Peyer's patch (tissue), 4 donors: ENCODE results near the gene ITGB2. TPM values are rescaled to one million over a fixed set of nuclear protein-coding genes. Genes with fewer than 3 reads are reported as not detected.

Source experiments
- DNase-seq, 3 donors: peaks; one replicate each; pipeline ENCODE4 v3.0.0-alpha.2; 2017 to 2019
- H3K27ac ChIP-seq, 4 donors: fragments of 200-600 bp; sonication (generic); one replicate each; pipeline ENCODE4 v1.5.1; 2016 to 2019
- H3K27me3 ChIP-seq, 2 donors: fragments of 200-600 bp; sonication (generic); one replicate each; pipeline ENCODE4 v1.5.1; 2019
- H3K36me3 ChIP-seq, 3 donors: fragments of 200-600 bp; sonication (generic); one replicate each; pipeline ENCODE4 v1.5.1; 2016 to 2019
- H3K4me1 ChIP-seq, 4 donors: fragments of 200-600 bp; sonication (generic); one replicate each; pipeline ENCODE4 v1.5.1; 2016 to 2019
- H3K4me3 ChIP-seq, 4 donors: fragments of 200-600 bp; sonication (generic); 1 replicate in 3 of 4; 2 replicates in 1 of 4; pipeline ENCODE4 v1.5.1; 2016 to 2019; ENCODE audit warnings: mild to moderate bottlenecking in 1 of 4
- H3K9me3 ChIP-seq, 4 donors: fragments of 200-600 bp; sonication (generic); one replicate each; pipeline ENCODE4 v1.5.1; 2016 to 2019; ENCODE audit warnings: mild to moderate bottlenecking in 1 of 4
- POLR2A ChIP-seq, 2 donors: fragments of 450-650 bp; IDR thresholded peaks; one replicate each; pipeline ENCODE4 v1.5.1; 2017; ENCODE audit warnings: antibody characterized with exemption in 2 of 2, mild to moderate bottlenecking in 2 of 2, moderate library complexity in 2 of 2
- total RNA-seq, 4 donors: library from RNA; depleted of rRNA; stranded (reverse); fragments of >200 nt; gene quantifications; one replicate each; pipeline ENCODE4 v1.1.0, GENCODE V29; 2016
- TF ChIP-seq, protein P1 (sequence below), 6 experiments: fragments of 450-650 bp in 4 of 6; fragments of 200-600 bp in 2 of 6; sonication (generic) in 1 of 6; IDR thresholded peaks; one replicate each; pipeline ENCODE4 v1.5.1; 2017 to 2019; ENCODE audit warnings: antibody characterized with exemption in 6 of 6, mild to moderate bottlenecking in 3 of 6, moderate library complexity in 1 of 6

Gene ITGB2
- total RNA-seq, 4 donors from 2014 or later, result 9.3 to 58.6 (median 16.4) TPM

DNA sequence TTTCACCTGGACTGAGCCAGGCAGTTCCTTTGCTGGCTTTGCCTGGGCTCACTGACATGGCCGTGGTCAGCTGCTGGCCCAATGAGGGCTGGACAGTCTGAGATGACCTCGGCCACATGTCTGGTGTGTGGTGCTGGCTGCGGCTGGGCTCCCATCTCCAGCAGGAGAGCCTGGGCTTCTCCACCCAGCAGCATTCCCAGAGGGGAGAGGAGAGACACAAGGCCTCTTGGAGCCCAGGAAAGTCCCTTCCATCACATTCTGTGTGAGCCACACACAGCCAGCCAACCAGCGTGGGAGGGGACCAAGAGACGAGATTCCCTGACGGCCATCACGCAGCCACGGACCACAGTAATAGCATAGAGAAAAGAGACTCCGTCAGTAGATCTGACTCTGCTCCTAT is 81.7 kb downstream of the ITGB2 start:
- Histone ChIP-seq H3K36me3 (no peaks in the 10 kb centered on the region), H3K9me3 (no peaks in the 10 kb centered on the region), H3K4me3 (no peak overlapping the region), H3K27ac (no peak overlapping the region), H3K27me3 (no peaks in the 10 kb centered on the region), H3K4me1 (no peaks in the 10 kb centered on the region)
- DNase-seq, result peak in 1 of 3 donors; percentile 8
- TF ChIP-seq POLR2A (IDR thresholded peaks at IDR 0.05), result no peak
- TF ChIP-seq, protein P1, sequence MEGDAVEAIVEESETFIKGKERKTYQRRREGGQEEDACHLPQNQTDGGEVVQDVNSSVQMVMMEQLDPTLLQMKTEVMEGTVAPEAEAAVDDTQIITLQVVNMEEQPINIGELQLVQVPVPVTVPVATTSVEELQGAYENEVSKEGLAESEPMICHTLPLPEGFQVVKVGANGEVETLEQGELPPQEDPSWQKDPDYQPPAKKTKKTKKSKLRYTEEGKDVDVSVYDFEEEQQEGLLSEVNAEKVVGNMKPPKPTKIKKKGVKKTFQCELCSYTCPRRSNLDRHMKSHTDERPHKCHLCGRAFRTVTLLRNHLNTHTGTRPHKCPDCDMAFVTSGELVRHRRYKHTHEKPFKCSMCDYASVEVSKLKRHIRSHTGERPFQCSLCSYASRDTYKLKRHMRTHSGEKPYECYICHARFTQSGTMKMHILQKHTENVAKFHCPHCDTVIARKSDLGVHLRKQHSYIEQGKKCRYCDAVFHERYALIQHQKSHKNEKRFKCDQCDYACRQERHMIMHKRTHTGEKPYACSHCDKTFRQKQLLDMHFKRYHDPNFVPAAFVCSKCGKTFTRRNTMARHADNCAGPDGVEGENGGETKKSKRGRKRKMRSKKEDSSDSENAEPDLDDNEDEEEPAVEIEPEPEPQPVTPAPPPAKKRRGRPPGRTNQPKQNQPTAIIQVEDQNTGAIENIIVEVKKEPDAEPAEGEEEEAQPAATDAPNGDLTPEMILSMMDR (IDR thresholded peaks at IDR 0.05), result no peak

DNA sequence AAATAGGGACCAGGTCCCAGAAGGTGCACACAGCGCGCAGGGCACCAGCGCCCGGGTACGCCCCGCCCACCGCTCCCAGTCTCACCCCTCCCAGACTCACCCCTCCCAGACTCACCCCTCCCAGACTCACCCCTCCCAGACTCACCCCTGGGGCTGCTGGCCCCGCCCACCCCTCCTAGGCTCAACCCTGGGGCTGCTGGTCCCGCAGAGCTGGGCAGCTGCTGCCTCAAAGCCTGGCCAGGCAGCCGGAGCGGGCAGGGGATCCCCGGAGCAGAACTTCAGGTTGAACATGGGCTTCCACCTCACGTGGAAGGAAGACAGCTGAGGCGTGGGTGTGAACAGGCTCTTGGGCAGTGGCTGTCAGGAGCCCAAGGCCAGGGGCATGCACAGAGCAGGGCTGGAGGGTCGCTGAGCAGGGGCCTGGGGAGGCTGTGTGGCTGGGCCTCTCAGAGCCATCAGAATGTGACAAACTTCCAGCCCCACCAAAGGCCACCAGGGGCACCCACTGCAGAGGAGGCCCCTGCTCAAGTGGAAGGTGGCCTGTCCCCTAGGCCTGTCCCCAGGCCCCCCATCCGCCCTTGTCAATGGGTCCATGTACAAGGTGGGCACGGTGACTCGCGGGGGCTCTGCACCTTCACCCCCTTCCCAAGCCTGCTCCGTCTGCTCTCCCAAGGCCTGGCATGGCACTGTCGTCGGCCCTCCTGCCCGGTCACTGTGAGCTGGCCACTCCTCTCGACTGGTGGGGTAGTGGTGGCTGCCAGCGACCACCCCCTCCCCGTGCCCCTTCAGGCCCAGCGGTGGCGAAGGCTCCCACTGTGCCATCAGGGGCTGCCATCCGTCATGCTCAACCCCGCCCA is 82.4 kb downstream of the ITGB2 start:
- Histone ChIP-seq H3K27ac (no peak overlapping the region), H3K9me3 (no peaks in the 10 kb centered on the region), H3K27me3 (no peaks in the 10 kb centered on the region), H3K4me3 (no peak overlapping the region), H3K4me1 (no peaks in the 10 kb centered on the region), H3K36me3 (no peaks in the 10 kb centered on the region)
- TF ChIP-seq POLR2A (IDR thresholded peaks at IDR 0.05), result no peak
- TF ChIP-seq, protein P1 (IDR thresholded peaks at IDR 0.05), result no peak
- peak in 2 of 3 donors; percentile 42 to 46 for DNase-seq

DNA sequence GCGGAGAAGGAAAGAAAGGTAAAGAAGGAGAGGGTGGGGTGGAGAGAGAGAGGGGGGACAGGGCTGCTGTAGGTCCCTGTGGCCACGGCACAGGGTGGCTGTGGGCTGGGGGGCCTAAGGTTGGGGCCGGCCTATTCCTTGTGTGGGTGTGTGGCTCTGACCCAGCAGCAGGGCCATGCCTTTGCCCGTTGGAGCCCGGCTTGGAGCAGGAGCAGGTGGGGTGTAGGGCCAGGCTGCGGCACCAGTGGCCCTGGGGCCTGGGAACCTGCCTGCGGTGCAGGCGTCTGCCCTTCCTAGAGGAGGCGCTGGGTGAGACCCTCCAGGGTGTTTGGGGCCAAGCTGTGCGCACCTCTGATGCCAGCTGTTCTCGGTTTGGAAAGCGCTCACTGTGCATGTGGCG is 83.2 kb downstream of the ITGB2 start:
- H3K27ac ChIP-seq, result no peak overlapping the region
- H3K4me1 ChIP-seq, result no peaks in the 10 kb centered on the region
- peak in 1 of 3 donors; percentile 39 for DNase-seq
- no peak for TF ChIP-seq POLR2A (IDR thresholded peaks at IDR 0.05)
- TF ChIP-seq, protein P1 (IDR thresholded peaks at IDR 0.05), result no peak
- no peak overlapping the region for H3K4me3 ChIP-seq
- no peaks in the 10 kb centered on the region for H3K27me3 ChIP-seq
- no peaks in the 10 kb centered on the region for H3K36me3 ChIP-seq
- no peaks in the 10 kb centered on the region for H3K9me3 ChIP-seq

DNA sequence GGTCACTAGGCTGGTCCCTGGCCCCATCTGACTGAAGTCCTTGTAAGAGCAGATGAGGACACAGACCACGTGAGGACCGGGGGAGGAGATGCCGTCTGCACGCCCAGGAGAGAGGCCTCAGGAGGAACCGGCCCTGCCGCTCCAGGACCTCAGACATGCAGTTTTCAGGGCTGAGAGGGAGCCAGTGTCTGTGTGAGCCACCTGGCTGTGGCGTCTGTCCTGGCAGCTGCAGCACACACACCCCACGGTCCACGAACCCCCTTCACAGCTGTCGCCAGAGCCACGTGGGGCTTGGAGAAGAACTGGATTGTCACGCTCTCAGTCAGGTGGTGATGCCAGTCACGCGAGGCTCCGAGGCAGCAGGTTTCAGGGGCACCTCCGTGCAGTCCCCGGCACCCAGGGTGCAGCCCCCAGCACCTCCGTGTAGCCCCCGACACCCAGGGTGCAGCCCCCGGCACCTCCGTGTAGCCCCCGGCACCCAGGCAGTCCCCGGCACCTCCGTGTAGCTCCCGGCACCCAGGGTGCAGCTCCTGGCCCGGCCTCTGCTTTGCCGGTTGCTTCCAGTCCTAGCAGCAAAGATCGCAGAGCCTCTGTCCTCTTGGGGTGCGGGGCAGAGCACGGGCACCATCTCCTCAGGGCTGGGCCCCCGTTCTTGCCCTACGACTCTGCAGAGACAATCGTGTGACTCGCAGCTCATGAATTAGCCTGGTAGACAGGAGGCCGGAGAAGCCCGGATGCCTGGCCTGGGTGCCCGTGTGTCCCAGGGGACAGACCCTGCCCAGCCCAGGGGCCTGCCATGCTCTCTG is 83.8 kb downstream of the ITGB2 start:
- H3K4me1 ChIP-seq, result no peaks in the 10 kb centered on the region
- no peak overlapping the region for H3K27ac ChIP-seq
- peak in 2 of 3 donors; percentile 50 to 56 for DNase-seq
- no peaks in the 10 kb centered on the region for H3K9me3 ChIP-seq
- no peaks in the 10 kb centered on the region for H3K27me3 ChIP-seq
- no peak overlapping the region for H3K4me3 ChIP-seq
- no peaks in the 10 kb centered on the region for H3K36me3 ChIP-seq
- no peak for TF ChIP-seq POLR2A (IDR thresholded peaks at IDR 0.05)
- TF ChIP-seq, protein P1 (IDR thresholded peaks at IDR 0.05), result no peak

DNA sequence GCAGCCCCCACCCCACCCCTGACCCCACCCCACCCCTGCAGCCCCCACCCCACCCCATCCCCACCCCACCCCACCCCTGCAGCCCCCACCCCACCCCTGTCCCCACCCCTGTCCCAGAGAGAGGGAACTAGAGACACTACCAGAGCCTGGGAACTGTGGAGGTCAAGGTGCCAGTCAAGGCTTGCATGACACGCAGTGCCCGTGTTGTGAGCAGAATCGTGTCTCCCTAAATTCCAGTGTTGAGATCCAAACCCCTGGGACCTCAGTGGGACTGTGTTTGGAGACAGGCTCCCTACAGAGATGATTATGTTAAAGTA is 84.4 kb downstream of the ITGB2 start:
- Histone ChIP-seq H3K27me3 (no peaks in the 10 kb centered on the region), H3K4me1 (no peaks in the 10 kb centered on the region), H3K27ac (no peak overlapping the region), H3K4me3 (no peak overlapping the region), H3K36me3 (no peaks in the 10 kb centered on the region), H3K9me3 (no peaks in the 10 kb centered on the region)
- TF ChIP-seq, protein P1 (IDR thresholded peaks at IDR 0.05), result no peak
- TF ChIP-seq POLR2A (IDR thresholded peaks at IDR 0.05), result no peak
- DNase-seq, result peak in 1 of 3 donors; percentile 8

Other genes with a start within 250 kb of the ITGB2 start
- not detected for gene KRTAP12-1, start 238.7 kb downstream of the ITGB2 start, total RNA-seq
- not detected for gene KRTAP10-12, start 223.7 kb downstream of the ITGB2 start, total RNA-seq
- under 1 TPM in 1 of 4 donors, not detected in 3; 0.47 TPM for gene TSPEAR, start 209.3 kb downstream of the ITGB2 start, total RNA-seq
- 100 to 1,000 TPM in 2 of 4 donors, 10 to 100 TPM in 2; 68.8 to 116 (median 95.1) TPM for gene UBE2G2, start 119.1 kb downstream of the ITGB2 start, total RNA-seq
- gene SUMO3, start 102.8 kb downstream of the ITGB2 start, total RNA-seq, result 10 to 100 TPM; 42.6 to 57.6 (median 49.8) TPM
- gene PTTG1IP, start 47.2 kb downstream of the ITGB2 start, total RNA-seq, result 100 to 1,000 TPM in 3 of 4 donors, 10 to 100 TPM in 1; 69.3 to 495 (median 390) TPM
- gene SLX9, start 19.1 kb upstream of the ITGB2 start, total RNA-seq, result 10 to 100 TPM in 1 of 4 donors, 1 to 10 TPM in 2, not detected in 1; 7.8 to 10.5 (median 10.0) TPM
- 10 to 100 TPM in 2 of 4 donors, 1 to 10 TPM in 2; 7.4 to 47.9 (median 10.0) TPM for gene ADARB1, start 153.7 kb upstream of the ITGB2 start, total RNA-seq